HG03175 (cell line): ENCODE measurements around the gene EMP1.
"Not testable (repeated sequence)": the region's sequence is repeated elsewhere in the genome, so short reads cannot be mapped to it uniquely, and the experiment has no call there.

Source experiments
- ATAC-seq: cut with Tn5 transposase; IDR thresholded peaks from one replicate; pipeline ENCODE4 v1.9.1; 2021; ENCODE audit warnings: mild to moderate bottlenecking, moderate library complexity; ENCODE audit not compliant: unreplicated experiment

Gene EMP1

DNA sequence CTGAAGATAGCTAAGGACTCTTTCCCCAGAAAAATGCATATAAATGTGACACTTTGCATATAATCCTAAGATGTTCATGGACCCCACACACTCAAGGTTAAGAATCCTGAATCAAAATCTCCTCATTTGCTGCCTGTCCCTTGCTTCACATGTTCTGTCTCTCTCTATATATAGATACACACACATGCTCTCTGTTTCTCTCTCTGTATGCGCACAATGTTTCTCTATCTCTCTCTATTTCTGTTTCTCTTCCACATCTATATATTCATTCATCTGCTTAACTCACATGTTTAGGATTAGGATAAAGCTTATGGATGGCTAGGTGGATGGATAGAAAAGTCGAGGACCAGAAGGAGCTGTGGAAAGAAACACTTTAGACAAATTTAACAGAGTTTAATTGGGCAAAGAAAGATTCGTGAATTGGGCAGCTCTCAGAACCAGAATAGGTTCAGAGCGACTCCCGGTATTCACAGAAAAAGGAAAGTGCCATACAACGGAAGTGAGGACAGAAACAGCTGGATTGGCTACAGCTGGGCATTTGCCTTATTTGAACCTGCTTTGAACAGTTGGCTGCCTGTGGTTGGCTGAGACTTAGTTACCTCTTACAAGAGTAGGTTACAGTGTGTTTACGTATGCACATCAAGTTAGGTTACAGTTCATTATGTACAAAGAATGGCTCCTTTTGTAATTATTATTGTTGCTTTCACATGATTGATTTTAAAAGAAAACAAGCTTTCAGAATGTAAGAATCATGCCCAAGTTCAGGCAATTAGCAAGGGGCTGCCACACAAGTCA, 57.6 kb downstream of the EMP1 start:
- ATAC-seq: no peak

GRCh38 chr12:13255792-13256691, 59.5 kb downstream of the EMP1 start:
- ATAC-seq: peak; percentile 95

GRCh38 chr12:13256692-13257045, 60.1 kb downstream of the EMP1 start:
- ATAC-seq: no peak

DNA sequence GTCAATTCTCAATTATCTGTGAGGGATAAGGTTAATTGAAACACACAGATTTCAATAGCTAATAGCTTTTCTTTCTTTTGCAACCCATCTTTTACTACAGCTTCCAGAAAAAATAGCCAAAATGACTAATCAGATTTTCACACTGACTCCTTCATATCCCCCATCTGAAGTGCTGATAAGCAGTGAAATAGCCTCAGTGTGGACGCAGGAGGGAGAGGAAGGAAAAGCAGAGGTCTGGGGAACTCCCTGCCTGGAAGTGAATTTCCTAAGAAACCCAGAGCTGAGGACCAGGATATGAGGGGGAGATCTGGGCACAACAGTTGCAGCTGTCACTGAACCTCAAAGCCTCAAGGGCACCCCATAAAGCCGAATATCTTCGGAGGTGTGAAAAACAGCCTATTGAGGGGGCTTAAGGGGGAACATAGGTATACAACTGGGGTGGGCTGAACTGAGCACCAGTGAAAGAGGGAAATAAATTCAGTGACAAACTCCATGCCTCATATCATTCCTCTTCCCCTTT, 60.9 kb downstream of the EMP1 start:
- ATAC-seq: no peak

- ATAC-seq: no peak
Observed at GRCh38 chr12:13258197-13258596, 61.7 kb downstream of the EMP1 start.

DNA sequence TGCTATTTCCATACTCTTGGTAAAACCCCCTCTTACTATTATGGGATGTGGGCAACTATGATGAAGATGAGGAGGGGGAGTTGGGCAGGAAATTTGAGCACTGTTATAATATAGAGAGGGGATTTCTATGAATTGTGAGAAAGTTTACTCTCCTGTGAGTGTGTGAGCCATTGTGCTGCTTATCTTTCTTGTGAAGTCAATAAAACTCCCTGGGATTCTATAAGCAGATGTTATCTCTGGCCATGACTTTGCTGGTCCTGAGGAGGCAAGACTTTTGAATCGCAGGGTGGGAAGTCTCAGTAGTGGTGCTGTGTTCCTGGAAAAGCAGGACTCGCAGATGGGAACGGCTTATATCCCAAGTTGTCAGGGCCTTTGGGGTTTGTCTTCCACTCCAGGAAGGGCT, 62.2 kb downstream of the EMP1 start:
- no peak for ATAC-seq

GRCh38 chr12:13259625-13260024, 63.1 kb downstream of the EMP1 start:
- not testable (repeated sequence) for ATAC-seq

DNA sequence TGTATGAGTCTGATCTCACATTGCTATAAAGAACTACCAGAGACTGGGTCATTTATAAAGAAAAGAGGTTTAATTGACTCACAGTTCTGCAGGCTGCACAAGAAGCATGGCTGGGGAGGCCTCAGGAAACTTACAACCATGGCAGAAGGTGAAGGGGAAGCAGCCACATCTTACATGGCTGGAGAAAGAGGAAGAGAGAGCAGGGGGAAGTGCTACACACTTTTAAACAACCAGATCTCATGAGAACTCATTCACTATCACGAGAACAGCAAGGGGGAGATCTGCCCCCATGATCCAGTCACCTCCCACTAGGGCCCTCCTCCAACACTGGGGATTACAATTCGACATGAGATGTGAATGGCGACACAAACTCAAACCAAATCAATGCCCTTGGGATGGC, 71.3 kb downstream of the EMP1 start:
- ATAC-seq: not testable (repeated sequence)

DNA sequence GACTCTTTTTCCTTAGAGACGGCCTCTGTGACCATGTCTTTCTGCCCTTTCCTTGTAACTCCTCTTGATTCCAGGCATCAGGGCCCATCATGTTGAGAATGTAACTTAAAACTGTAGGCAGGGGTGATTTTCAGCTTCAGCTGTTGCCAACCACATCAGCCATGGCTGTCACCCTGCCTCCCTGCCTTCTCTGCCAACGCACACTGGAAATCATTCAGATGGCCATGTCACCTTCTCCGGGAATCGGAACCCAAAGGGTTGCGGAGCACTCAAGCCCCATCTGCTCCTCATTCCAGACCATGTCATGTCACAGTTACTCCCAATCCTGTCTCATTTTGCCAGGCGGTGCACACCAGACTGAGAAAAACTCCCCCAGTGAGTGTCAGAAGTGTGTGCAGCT, 72.1 kb downstream of the EMP1 start:
- no peak for ATAC-seq
